H4 (cell line): Measurements from ENCODE around the gene CNNM4. TPM values are rescaled to one million over a fixed set of nuclear protein-coding genes. Genes with fewer than 3 reads are reported as not detected.

ENCODE experiments used
- DNase-seq: peaks from one replicate; pipeline ENCODE4 v3.0.0-alpha.2; 2015; ENCODE audit warnings: low spot score
- total RNA-seq: library from RNA; depleted of rRNA; stranded (reverse); fragments of >200 nt; shearing (Covaris generic); gene quantifications from 2 replicates; pipeline ENCODE4 v1.2.3, GENCODE V29; 2014

The CNNM4 gene
- total RNA-seq, 1 experiment from 2014 or later = 3.4 TPM

DNA sequence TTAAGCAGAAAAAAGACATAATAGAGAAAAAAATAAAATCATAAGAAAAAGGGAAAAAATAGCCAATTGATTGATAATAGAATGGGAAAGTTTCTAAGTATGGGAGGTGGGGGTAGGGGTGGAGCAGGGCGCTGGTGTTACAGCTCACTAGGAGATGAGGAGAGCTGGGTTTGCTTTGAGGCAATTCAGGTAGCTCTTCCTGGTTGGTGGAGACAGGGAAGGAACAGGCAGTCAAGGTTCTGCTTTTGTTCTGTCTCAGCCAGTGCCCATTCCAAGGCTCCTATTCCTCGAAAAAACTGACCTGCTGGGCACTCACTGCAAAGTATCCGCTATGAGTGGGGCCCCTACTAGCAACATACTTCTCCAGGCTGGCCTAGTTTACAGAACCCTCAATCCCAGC, 1.7 kb upstream of the CNNM4 start:
- no peak for DNase-seq

- DNase-seq = no peak
These were observed 1.2 kb upstream of the CNNM4 start for GRCh38 chr2:96759548-96759947.

- DNase-seq = no peak
These were observed 507 bp downstream of the CNNM4 start for GRCh38 chr2:96760986-96761832.

DNA sequence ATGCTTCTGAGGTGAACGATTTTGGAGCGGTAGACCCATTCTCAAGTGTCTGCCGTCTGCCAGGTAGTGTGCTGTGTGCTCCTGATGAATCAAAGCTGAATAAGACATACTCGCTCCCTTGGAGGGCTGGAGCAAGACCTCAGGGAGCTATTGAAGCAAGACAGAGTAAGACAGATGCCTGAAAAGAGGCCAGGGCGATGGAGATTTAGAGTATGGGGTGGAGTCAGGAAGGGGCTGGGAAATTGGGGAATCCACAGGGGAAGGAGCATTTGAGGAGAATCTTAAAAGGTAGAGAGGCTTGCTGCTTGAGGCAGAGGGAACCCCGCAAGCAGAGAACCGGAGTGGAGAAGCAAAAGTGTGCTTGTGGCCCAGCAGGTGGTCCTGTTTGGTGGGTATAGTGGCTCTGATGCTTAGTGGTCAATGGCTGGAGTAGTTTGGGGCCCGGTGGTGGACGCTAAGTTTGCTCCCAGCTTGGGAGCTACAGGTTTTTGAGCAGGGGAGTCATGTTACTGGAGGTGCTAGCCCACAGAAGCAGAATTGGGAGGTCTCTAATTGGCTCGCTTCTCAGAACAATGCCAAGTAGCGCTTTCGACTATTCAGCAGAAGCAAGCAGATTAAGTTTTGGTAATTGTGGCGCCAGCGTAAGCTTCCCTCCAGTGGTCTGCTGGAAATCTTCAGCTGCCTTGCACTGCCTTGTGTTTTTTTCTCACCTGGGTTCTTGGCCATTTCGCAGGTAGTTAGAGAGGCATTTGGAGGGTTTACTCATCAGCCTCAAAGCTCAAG, 2.0 kb downstream of the CNNM4 start:
- DNase-seq = no peak

DNA sequence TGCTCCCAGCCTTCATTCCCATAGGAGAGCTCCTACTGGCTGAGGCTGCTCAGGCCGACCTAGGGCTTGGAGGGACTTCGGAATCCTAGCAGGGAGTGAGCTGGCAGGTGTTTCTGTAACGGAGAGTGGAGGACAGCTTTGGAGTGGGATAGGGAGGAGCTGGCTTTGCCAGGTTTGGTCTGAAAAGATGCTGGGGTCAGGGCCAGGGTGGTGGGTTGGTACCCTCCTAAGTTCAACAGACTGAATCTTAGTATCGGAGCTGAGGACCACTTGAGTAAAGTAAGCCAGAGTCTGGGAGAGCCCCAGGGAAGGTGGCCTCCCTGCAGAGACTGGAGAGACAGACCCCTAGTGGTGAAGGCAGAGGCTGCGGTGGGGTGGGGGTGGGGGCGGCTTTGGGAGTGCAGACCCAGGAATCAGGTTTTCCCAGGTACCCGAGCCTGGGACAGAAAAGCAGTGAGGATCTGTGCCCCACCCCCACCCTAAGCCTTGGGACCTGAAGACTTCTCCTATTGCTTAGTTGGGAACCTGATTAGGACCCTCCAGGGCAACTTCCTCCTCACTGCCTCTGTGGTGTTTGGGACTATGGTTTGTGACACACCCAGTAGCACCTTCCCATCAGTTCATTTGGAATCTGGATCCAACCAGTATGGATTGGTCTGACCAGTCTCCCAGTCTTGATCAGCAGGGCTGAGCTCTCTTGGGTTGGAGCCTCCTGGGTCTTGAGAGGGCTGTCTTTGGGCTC, 3.0 kb downstream of the CNNM4 start:
- DNase-seq = no peak

DNA sequence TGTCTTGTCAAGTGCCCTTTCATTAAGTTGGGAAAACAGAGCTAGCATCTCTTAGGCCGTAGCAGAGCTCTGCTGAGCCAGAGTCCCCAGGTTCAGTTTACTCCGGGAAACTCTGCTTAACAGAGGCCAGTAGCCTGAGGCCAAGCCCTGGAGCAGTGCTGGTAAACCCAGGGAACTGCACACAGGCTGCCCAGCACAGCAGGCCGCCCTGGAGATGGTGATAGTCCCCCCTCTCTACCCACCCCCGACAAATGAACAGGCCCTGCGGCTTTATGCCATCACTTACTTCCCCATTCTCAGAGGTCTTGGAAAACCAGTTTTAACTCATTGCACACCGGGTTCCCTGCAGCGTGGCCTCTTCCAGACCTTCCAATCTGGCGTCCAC, 3.5 kb downstream of the CNNM4 start:
- no peak for DNase-seq

DNA sequence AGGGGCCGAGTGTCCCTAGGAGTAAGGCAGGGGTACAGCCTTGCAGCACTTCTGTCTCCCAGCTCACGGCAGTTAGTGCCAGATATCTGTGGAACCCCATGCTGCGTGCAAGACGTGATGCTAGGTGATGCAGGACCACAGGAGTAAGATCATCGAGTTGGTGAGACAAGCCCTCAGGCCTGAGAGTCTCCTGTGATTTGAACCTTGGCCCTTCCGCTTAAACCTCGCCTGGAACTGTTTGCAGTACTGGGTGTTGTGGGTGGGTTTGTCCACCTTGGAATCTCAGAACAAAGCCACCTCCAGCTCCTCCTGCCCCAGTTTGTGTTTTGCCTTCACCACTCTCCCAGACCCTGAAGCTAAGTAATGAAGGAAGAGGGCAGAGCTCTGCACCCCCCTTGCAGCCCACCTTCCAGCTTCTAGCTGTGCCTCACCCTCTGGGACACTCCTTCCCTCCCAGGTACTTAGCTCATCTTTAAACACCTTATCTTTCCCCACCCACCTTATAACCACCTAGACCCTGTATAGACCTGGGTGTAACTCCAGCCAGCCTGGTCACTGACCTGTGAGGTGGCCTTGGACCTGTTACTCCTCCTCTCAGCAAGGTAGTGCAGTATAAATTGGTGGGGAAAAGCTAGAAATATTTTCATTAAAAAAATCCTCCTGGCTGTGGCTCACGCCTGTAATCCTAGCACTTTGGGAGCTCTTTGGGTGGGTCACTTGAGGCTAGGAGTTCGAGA, 6.6 kb downstream of the CNNM4 start:
- no peak for DNase-seq

DNA sequence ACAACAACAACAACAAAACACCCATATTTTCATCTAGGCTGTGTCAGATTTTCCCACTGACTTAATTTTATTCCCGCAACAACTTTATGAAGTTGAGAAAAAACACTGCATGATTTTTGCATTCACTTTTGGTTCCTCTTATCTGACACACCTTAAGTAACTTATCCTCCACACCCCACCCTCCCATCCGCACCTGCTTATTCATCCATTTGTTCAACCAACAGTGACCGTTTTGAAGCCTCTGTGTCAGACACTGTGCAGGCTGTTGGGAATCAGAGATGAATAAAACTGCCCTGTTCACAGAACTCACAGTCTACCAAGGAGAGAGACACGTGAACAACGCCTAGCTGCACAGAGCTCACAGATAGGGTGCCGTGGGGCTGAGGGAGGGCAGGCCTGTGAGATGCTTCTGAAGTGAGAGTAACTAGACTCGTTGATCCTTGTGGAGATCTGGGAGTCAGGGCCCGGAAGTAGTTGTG, 7.4 kb downstream of the CNNM4 start:
- DNase-seq = no peak

DNA sequence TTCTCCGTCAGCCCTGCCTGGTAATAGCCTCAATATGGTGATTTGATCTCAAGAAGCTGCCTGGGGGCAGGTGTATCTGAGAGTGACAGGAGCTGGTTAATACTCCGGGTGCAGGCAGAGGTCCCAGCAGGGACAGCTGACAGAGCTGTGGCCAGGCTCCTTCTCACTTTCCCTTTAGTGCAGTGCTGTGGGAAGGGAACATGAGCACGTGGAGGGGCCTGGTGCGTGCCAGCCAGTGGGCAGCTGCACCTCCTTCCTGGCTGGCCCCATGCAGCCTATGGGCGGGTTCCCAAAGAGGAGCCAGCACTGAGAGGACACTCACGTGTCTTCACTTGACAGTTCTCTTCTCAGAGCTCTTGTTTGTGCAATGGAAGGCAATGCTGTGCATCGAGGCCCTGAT, 9.1 kb downstream of the CNNM4 start:
- no peak for DNase-seq

DNA sequence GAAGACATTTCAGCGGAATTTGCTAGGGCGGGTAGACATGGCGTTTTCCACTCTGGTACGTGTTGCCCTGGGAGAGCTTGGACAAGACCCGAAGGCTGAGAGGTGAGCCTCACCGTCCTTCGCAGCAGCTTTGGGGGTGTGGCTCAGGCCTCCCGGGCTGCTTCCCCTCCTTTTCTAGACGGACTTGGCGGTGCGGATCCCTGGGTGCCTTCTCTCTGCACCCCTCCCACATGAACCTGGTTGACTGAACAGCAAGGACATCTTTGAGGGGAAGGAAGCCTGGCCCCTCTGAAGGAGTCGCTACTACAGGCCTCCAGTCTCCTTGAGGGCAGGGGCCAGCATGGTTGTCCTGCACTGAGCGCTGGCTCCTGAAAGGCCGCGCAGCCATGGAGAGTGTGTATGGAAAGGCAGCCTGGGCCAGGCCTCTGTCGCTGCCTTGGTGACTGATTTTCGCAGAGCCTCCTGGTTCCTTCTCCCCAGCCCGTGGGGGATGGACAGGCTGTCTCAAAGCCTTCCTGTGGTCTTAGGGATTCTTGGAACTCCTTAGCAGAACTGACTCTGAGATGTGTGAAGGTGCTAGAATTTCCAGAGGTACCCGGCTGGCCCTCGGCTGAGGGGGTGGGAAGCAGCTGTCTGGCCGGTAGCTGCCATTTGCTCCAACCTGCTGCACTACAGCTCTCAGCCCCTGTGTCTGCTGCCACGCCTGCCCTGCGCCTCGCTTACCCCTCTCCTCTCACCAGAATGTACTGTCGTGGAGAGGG, 9.9 kb downstream of the CNNM4 start:
- DNase-seq = no peak

DNA sequence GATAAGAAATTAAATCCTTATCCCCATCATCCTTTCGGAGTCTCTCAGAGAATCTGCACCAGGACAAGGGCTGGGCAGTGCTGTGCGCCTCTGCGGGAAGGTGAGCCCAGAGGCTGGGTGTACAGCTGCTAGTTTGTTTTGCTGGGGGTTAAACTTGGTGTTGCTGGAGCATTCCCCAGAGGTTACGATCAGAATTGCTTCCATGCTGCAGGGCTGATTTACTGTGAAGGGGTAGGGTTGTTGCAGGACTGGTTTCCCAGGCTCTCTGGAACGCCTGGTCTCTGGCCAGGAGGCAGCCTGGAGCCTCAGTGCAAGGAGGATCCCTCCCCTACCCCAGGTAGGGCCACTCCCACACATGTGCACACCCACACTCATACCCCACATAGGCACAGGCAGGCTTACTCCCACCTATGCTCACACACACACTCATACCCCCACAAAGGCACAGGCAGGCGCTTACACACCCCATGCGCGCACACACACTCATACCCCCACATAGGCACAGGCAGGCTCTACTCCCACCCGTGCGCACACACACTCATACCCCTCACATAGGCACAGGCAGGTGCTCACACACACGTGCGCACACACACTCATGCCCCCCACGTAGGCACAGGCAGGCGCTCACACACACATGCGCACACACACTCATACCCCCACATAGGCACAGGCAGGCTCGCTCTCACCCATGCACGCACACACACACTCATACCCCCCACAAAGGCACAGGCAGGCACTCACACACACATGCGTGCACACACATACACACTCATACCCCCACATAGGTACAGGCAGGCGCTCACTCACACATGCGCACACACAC, 11.3 kb downstream of the CNNM4 start:
- no peak for DNase-seq

- no peak for DNase-seq
These were observed 12.4 kb downstream of the CNNM4 start for GRCh38 chr2:96772903-96773671.

GRCh38 chr2:96773922-96774321, 13.2 kb downstream of the CNNM4 start:
- DNase-seq = no peak

- DNase-seq = no peak
These were observed 14.5 kb downstream of the CNNM4 start for GRCh38 chr2:96775160-96775559.

- no peak for DNase-seq
These were observed 22.7 kb downstream of the CNNM4 start for GRCh38 chr2:96783388-96783787.

DNA sequence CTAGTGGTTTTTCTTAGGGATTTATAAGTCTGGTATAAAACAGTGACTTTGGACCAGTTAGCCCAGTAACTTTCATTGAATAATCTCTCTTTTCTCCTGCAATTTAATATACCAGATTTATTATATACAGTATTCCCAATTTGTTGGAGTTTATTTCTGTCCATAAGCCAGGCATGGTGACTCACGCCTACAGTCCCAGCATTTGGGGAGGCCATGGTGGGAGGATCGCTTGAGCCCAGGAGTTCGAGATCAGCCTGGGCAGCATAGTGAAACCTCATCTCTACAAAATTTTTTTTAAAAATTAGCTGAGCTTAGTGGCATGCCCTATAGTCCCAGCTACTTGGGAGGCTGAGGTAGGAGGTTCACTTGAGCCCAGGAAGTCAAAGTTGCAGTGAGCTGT, 26.7 kb downstream of the CNNM4 start:
- DNase-seq = no peak

DNA sequence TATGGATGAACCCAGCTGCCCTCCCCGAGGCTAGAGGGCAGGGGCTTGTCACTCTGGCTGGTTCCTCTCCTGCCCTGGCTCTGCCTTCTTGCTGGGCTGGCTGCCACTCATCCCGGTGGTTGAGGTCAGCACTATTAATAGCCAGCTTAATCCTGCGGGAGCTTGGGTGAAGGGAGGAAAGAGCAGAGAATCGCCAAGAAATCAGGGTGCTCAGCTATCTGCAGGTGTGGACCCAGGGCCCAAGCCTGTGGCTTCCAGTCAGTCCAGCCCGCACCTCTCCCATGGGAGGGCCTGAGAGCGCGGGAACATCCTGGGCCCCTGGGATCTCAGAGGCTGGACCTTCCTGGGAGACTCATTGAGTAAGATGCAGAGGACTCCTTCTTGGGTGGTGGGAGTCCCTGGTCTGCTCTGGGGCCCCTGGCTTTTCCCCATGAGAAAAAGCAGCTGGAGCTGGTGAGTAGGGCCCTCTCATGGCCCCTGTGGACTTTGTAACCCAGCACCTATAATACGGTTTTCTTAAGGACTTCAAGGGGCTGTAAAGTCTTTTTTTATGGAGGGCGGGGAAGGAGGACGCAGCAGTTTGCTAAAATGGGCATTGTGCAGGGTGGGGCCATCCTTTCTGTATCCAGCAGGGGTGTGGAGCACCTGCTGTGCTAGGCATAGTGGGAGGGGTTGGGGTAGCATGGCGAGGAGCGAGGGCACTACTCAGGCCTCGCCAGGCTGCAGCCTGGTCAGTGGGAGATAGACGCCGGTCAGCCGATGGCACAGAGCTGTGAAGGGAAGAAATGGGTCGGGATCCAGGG, 27.9 kb downstream of the CNNM4 start:
- no peak for DNase-seq

- no peak for DNase-seq
These were observed 28.5 kb downstream of the CNNM4 start for GRCh38 chr2:96789245-96789617.
